ENCODE measurements around the gene TGFBR3. TPM values are rescaled to one million over a fixed set of nuclear protein-coding genes. Genes with fewer than 3 reads are reported as not detected.

Gene TGFBR3
- total RNA-seq, 1 donor, result 32.2 TPM

- DNase-seq (ENCODE audit: insufficient read length, low spot score, missing footprints), result no peak
- H3K9me3 ChIP-seq (ENCODE audit: low read depth, low read length), result no peaks in the 10 kb centered on the region
- no peak overlapping the region for H3K27ac ChIP-seq (ENCODE audit: low read depth, low read length)
- no peaks in the 10 kb centered on the region for H3K27me3 ChIP-seq (ENCODE audit: insufficient read depth, low read length)
- no peaks in the 10 kb centered on the region for H4K20me1 ChIP-seq (ENCODE audit: insufficient read depth, low read length)
- TF ChIP-seq CTCF (IDR thresholded peaks at IDR 0.05; ENCODE audit: extremely low read depth, low read depth, low read length), result no peak
- H3K36me3 ChIP-seq (ENCODE audit: insufficient read depth, low read length), result no peaks in the 10 kb centered on the region
- H3K4me2 ChIP-seq (ENCODE audit: insufficient read depth, low read length), result no peak overlapping the region
- no peaks in the 10 kb centered on the region for H3K79me2 ChIP-seq (ENCODE audit: insufficient read depth, low read length)
- peaks cover 6% of the 10 kb centered on the region for H3K4me1 ChIP-seq (ENCODE audit: insufficient read depth, low read length)
- no peak overlapping the region for H2AFZ ChIP-seq (ENCODE audit: low read length)
- H3K4me3 ChIP-seq (ENCODE audit: insufficient read depth, low read length), result no peak overlapping the region
Observed at GRCh38 chr1:91789273-91789997, 96.5 kb downstream of the TGFBR3 start.

GRCh38 chr1:91787919-91788318 lies 98.0 kb downstream of the TGFBR3 start:
- no peaks in the 10 kb centered on the region for H4K20me1 ChIP-seq (ENCODE audit: insufficient read depth, low read length)
- H3K27me3 ChIP-seq (ENCODE audit: insufficient read depth, low read length), result no peaks in the 10 kb centered on the region
- no peaks in the 10 kb centered on the region for H3K36me3 ChIP-seq (ENCODE audit: insufficient read depth, low read length)
- no peak for DNase-seq (ENCODE audit: insufficient read length, low spot score, missing footprints)
- H3K4me3 ChIP-seq (ENCODE audit: insufficient read depth, low read length), result no peak overlapping the region
- TF ChIP-seq CTCF (IDR thresholded peaks at IDR 0.05; ENCODE audit: extremely low read depth, low read depth, low read length), result no peak
- no peaks in the 10 kb centered on the region for H3K9me3 ChIP-seq (ENCODE audit: low read depth, low read length)
- no peak overlapping the region for H2AFZ ChIP-seq (ENCODE audit: low read length)
- no peaks in the 10 kb centered on the region for H3K79me2 ChIP-seq (ENCODE audit: insufficient read depth, low read length)
- H3K4me1 ChIP-seq (ENCODE audit: insufficient read depth, low read length), result peaks cover 21% of the 10 kb centered on the region
- no peak overlapping the region for H3K4me2 ChIP-seq (ENCODE audit: insufficient read depth, low read length)
- H3K27ac ChIP-seq (ENCODE audit: low read depth, low read length), result no peak overlapping the region

- Histone ChIP-seq H3K4me3 (ENCODE audit: insufficient read depth, low read length) (no peak overlapping the region), H3K27ac (ENCODE audit: low read depth, low read length) (no peak overlapping the region)
Observed at GRCh38 chr1:91784616-91785015, 101.3 kb downstream of the TGFBR3 start.

More at GRCh38 chr1:91784616-91785015, 101.3 kb downstream of the TGFBR3 start:
- no peaks in the 10 kb centered on the region for H3K9me3 ChIP-seq (ENCODE audit: low read depth, low read length)
- H3K36me3 ChIP-seq (ENCODE audit: insufficient read depth, low read length), result no peaks in the 10 kb centered on the region
- no peak for DNase-seq (ENCODE audit: insufficient read length, low spot score, missing footprints)
- H3K4me2 ChIP-seq (ENCODE audit: insufficient read depth, low read length), result no peak overlapping the region
- no peaks in the 10 kb centered on the region for H4K20me1 ChIP-seq (ENCODE audit: insufficient read depth, low read length)
- TF ChIP-seq CTCF (IDR thresholded peaks at IDR 0.05; ENCODE audit: extremely low read depth, low read depth, low read length), result no peak
- H3K79me2 ChIP-seq (ENCODE audit: insufficient read depth, low read length), result no peaks in the 10 kb centered on the region
- H2AFZ ChIP-seq (ENCODE audit: low read length), result no peak overlapping the region
- no peaks in the 10 kb centered on the region for H3K27me3 ChIP-seq (ENCODE audit: insufficient read depth, low read length)
- peaks cover 37% of the 10 kb centered on the region for H3K4me1 ChIP-seq (ENCODE audit: insufficient read depth, low read length)
